H1 (cell line): ENCODE results near the gene BRSK2. TPM values are rescaled to one million over a fixed set of nuclear protein-coding genes. Genes with fewer than 3 reads are reported as not detected.

ENCODE experiments used
- CHD1 ChIP-seq: IDR thresholded peaks from 2 replicates; pipeline ENCODE4 v1.6.1; 2012; ENCODE audit warnings: low read depth, low read length, improper control_type of control experiment
- KDM4A ChIP-seq: IDR thresholded peaks from one replicate; pipeline ENCODE4 v1.7.1; 2012; ENCODE audit warnings: low read depth, mild to moderate bottlenecking, moderate library complexity, low read length, inconsistent platforms; ENCODE audit not compliant: severe bottlenecking
- MAFK ChIP-seq: IDR thresholded peaks from 2 replicates; pipeline ENCODE4 v1.6.1; 2012; ENCODE audit warnings: low read depth, mild to moderate bottlenecking, improper control_type of control experiment, low read length
- NANOG ChIP-seq: IDR thresholded peaks from 2 replicates; pipeline ENCODE4 v1.6.1; 2011; ENCODE audit warnings: low read length, low read depth, mild to moderate bottlenecking, inconsistent platforms; ENCODE audit not compliant: insufficient read depth, poor library complexity, severe bottlenecking
- SRF ChIP-seq: IDR thresholded peaks from 2 replicates; pipeline ENCODE4 v1.6.1; 2011; ENCODE audit warnings: mild to moderate bottlenecking, low read depth, low read length, moderate library complexity
- TAF1 ChIP-seq: IDR thresholded peaks from 2 replicates; pipeline ENCODE4 v1.6.1; 2011; ENCODE audit warnings: mild to moderate bottlenecking, low read depth, low read length
- TBP ChIP-seq: IDR thresholded peaks from 2 replicates; pipeline ENCODE4 v1.6.1; 2011; ENCODE audit warnings: low read depth, low read length, improper control_type of control experiment
- polyA plus RNA-seq, 7 experiments: library from polyadenylated mRNA; depleted of rRNA in 3 of 7; stranded (reverse) in 5 of 7; unstranded in 2 of 7; fragments of >200 nt in 5 of 7; fragments of 200-250 nt in 2 of 7; gene quantifications; 1 replicate in 5 of 7; 2 replicates in 1 of 7; 4 replicates in 1 of 7; pipeline versions ENCODE4 v1.2.1 to v1.2.3, GENCODE V29; 2011 to 2013; ENCODE audit warnings: missing spikeins in 2 of 7, mixed read lengths in 2 of 7
- total RNA-seq: library from RNA; stranded (reverse); fragmentation: NEBNext Ultra II Directional; extraction: Animal tissue kit (Norgen Biotek cat#: 25700); gene quantifications from 2 replicates; pipeline ENCODE4 v1.2.1, GENCODE V29; 2021
- TF ChIP-seq, protein P1 (sequence below): fragments of 300-600 bp; sonication (generic); IDR thresholded peaks from 2 replicates; pipeline ENCODE4 v1.7.1; 2012; ENCODE audit warnings: low read length, moderate library complexity, mild to moderate bottlenecking, inconsistent platforms; ENCODE audit not compliant: insufficient replicate concordance
- TF ChIP-seq, protein P2 (sequence below), 3 experiments: IDR thresholded peaks; 1 replicate in 2 of 3; 2 replicates in 1 of 3; pipeline versions ENCODE4 v1.5.1 to v1.6.1; 2011; ENCODE audit warnings: low read length in 3 of 3, mild to moderate bottlenecking in 3 of 3, inconsistent platforms in 2 of 3, low read depth in 1 of 3, moderate library complexity in 1 of 3; ENCODE audit not compliant: insufficient read depth in 1 of 3; ENCODE audit errors: control extremely low read depth in 1 of 3

Gene BRSK2
- total and polyA plus RNA-seq, 2 of the 8 experiments (the other 6 are each of a cell fraction or from before 2014, with no cell fraction given): 17.3 to 27.1 TPM

DNA sequence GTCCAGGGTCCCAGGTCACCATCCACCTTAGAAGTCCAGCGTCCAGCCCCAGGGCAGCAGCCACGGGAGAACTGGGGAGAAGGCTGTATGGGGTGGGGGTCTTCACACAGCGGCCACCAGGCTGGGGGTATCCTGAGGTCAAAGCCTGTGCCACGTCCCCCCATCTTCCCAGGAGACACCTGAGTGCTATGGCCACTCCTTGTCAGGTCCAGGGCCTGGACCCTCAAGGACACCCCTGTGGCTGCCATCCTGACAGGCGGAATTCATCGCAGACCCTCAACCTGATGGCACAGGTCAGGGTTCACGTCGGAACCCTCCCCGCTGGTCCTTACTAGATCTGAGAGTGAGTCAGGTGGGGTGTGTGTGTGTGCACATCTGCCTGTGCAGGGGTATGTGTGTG, 18.6 kb downstream of the BRSK2 start (continued):
- TF ChIP-seq, protein P1, sequence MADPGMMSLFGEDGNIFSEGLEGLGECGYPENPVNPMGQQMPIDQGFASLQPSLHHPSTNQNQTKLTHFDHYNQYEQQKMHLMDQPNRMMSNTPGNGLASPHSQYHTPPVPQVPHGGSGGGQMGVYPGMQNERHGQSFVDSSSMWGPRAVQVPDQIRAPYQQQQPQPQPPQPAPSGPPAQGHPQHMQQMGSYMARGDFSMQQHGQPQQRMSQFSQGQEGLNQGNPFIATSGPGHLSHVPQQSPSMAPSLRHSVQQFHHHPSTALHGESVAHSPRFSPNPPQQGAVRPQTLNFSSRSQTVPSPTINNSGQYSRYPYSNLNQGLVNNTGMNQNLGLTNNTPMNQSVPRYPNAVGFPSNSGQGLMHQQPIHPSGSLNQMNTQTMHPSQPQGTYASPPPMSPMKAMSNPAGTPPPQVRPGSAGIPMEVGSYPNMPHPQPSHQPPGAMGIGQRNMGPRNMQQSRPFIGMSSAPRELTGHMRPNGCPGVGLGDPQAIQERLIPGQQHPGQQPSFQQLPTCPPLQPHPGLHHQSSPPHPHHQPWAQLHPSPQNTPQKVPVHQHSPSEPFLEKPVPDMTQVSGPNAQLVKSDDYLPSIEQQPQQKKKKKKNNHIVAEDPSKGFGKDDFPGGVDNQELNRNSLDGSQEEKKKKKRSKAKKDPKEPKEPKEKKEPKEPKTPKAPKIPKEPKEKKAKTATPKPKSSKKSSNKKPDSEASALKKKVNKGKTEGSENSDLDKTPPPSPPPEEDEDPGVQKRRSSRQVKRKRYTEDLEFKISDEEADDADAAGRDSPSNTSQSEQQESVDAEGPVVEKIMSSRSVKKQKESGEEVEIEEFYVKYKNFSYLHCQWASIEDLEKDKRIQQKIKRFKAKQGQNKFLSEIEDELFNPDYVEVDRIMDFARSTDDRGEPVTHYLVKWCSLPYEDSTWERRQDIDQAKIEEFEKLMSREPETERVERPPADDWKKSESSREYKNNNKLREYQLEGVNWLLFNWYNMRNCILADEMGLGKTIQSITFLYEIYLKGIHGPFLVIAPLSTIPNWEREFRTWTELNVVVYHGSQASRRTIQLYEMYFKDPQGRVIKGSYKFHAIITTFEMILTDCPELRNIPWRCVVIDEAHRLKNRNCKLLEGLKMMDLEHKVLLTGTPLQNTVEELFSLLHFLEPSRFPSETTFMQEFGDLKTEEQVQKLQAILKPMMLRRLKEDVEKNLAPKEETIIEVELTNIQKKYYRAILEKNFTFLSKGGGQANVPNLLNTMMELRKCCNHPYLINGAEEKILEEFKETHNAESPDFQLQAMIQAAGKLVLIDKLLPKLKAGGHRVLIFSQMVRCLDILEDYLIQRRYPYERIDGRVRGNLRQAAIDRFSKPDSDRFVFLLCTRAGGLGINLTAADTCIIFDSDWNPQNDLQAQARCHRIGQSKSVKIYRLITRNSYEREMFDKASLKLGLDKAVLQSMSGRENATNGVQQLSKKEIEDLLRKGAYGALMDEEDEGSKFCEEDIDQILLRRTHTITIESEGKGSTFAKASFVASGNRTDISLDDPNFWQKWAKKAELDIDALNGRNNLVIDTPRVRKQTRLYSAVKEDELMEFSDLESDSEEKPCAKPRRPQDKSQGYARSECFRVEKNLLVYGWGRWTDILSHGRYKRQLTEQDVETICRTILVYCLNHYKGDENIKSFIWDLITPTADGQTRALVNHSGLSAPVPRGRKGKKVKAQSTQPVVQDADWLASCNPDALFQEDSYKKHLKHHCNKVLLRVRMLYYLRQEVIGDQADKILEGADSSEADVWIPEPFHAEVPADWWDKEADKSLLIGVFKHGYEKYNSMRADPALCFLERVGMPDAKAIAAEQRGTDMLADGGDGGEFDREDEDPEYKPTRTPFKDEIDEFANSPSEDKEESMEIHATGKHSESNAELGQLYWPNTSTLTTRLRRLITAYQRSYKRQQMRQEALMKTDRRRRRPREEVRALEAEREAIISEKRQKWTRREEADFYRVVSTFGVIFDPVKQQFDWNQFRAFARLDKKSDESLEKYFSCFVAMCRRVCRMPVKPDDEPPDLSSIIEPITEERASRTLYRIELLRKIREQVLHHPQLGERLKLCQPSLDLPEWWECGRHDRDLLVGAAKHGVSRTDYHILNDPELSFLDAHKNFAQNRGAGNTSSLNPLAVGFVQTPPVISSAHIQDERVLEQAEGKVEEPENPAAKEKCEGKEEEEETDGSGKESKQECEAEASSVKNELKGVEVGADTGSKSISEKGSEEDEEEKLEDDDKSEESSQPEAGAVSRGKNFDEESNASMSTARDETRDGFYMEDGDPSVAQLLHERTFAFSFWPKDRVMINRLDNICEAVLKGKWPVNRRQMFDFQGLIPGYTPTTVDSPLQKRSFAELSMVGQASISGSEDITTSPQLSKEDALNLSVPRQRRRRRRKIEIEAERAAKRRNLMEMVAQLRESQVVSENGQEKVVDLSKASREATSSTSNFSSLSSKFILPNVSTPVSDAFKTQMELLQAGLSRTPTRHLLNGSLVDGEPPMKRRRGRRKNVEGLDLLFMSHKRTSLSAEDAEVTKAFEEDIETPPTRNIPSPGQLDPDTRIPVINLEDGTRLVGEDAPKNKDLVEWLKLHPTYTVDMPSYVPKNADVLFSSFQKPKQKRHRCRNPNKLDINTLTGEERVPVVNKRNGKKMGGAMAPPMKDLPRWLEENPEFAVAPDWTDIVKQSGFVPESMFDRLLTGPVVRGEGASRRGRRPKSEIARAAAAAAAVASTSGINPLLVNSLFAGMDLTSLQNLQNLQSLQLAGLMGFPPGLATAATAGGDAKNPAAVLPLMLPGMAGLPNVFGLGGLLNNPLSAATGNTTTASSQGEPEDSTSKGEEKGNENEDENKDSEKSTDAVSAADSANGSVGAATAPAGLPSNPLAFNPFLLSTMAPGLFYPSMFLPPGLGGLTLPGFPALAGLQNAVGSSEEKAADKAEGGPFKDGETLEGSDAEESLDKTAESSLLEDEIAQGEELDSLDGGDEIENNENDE: no peak
- no peak for TF ChIP-seq TAF1
- no peak for TF ChIP-seq NANOG
- no peak for TF ChIP-seq SRF
- TF ChIP-seq KDM4A: no peak
- TF ChIP-seq, protein P2, sequence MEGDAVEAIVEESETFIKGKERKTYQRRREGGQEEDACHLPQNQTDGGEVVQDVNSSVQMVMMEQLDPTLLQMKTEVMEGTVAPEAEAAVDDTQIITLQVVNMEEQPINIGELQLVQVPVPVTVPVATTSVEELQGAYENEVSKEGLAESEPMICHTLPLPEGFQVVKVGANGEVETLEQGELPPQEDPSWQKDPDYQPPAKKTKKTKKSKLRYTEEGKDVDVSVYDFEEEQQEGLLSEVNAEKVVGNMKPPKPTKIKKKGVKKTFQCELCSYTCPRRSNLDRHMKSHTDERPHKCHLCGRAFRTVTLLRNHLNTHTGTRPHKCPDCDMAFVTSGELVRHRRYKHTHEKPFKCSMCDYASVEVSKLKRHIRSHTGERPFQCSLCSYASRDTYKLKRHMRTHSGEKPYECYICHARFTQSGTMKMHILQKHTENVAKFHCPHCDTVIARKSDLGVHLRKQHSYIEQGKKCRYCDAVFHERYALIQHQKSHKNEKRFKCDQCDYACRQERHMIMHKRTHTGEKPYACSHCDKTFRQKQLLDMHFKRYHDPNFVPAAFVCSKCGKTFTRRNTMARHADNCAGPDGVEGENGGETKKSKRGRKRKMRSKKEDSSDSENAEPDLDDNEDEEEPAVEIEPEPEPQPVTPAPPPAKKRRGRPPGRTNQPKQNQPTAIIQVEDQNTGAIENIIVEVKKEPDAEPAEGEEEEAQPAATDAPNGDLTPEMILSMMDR (IDR thresholded peaks at IDR 0.05; ENCODE audit: control extremely low read depth in 1 of 3, insufficient read depth in 1 of 3, low read depth in 1 of 3, low read length in 3 of 3): no peak
- no peak for TF ChIP-seq TBP
- TF ChIP-seq CHD1: no peak
- TF ChIP-seq MAFK: no peak
